Progenitor cell of endocrine pancreas (in vitro differentiated cells): ENCODE measurements around the gene SLC12A6. TPM values are rescaled to one million over a fixed set of nuclear protein-coding genes. Genes with fewer than 3 reads are reported as not detected.

ENCODE experiments used
- DNase-seq: peaks from one replicate; pipeline ENCODE4 v3.0.0; 2021; ENCODE audit warnings: low spot score; ENCODE audit not compliant: unreplicated experiment
- H3K27ac Mint-ChIP-seq: 2 replicates; pipeline ENCODE4 v1.8.0; 2021; ENCODE audit warnings: mild to moderate bottlenecking, moderate library complexity, mixed read lengths
- H3K27me3 Mint-ChIP-seq: 2 replicates; pipeline ENCODE4 v1.8.0; 2021; ENCODE audit warnings: mixed read lengths
- H3K36me3 Mint-ChIP-seq: 2 replicates; pipeline ENCODE4 v1.8.0; 2022; ENCODE audit warnings: mixed read lengths; ENCODE audit not compliant: insufficient read depth
- H3K4me1 Mint-ChIP-seq: 2 replicates; pipeline ENCODE4 v1.8.0; 2021; ENCODE audit warnings: low read depth, mixed read lengths
- H3K4me3 Mint-ChIP-seq: 2 replicates; pipeline ENCODE4 v1.8.0; 2021; ENCODE audit warnings: low read depth, mild to moderate bottlenecking, moderate library complexity, mixed read lengths
- H3K9me3 Mint-ChIP-seq: 2 replicates; pipeline ENCODE4 v1.8.0; 2021; ENCODE audit warnings: low read depth, mixed read lengths
- CTCF ChIP-seq: fragments of 200-600 bp; sonication (generic); IDR thresholded peaks from one replicate; pipeline ENCODE4 v1.5.0; 2021; ENCODE audit warnings: antibody characterized with exemption, mild to moderate bottlenecking; ENCODE audit not compliant: unreplicated experiment
- total RNA-seq: library from RNA; stranded (reverse); gene quantifications from 2 replicates; pipeline ENCODE4 v1.2.1, GENCODE V29; 2021

SLC12A6 gene
- total RNA-seq, 1 donor from 2014 or later: 30.9 TPM

- Mint-ChIP-seq H3K4me3 (no peak overlapping the region), H3K4me1 (peaks cover 10% of the 10 kb centered on the region), H3K36me3 (peaks cover 1% of the 10 kb centered on the region), H3K27me3 (no peaks in the 10 kb centered on the region), H3K27ac (no peak overlapping the region), H3K9me3 (no peaks in the 10 kb centered on the region)
- DNase-seq: no peak
- no peak for TF ChIP-seq CTCF
These were observed 2.9 kb downstream of the SLC12A6 start for GRCh38 chr15:34334672-34335071.

GRCh38 chr15:34332553-34333120 is 4.9 kb downstream of the SLC12A6 start:
- no peak for TF ChIP-seq CTCF
- no peaks in the 10 kb centered on the region for H3K9me3 Mint-ChIP-seq
- no peak for DNase-seq
- no peak overlapping the region for H3K27ac Mint-ChIP-seq
- peaks cover 1% of the 10 kb centered on the region for H3K36me3 Mint-ChIP-seq
- H3K27me3 Mint-ChIP-seq: no peaks in the 10 kb centered on the region
- no peak overlapping the region for H3K4me3 Mint-ChIP-seq
- peaks cover 9% of the 10 kb centered on the region for H3K4me1 Mint-ChIP-seq

GRCh38 chr15:34331809-34332208 is 5.8 kb downstream of the SLC12A6 start:
- H3K27me3 Mint-ChIP-seq: no peaks in the 10 kb centered on the region
- H3K27ac Mint-ChIP-seq: no peak overlapping the region
- H3K9me3 Mint-ChIP-seq: no peaks in the 10 kb centered on the region
- no peak overlapping the region for H3K4me3 Mint-ChIP-seq
- no peak for TF ChIP-seq CTCF
- H3K36me3 Mint-ChIP-seq: peaks cover 1% of the 10 kb centered on the region
- no peak for DNase-seq
- H3K4me1 Mint-ChIP-seq: peaks cover 6% of the 10 kb centered on the region

GRCh38 chr15:34330279-34330678 is 7.3 kb downstream of the SLC12A6 start:
- H3K9me3 Mint-ChIP-seq: no peaks in the 10 kb centered on the region
- peaks cover 1% of the 10 kb centered on the region for H3K36me3 Mint-ChIP-seq
- DNase-seq: no peak
- TF ChIP-seq CTCF: no peak
- no peaks in the 10 kb centered on the region for H3K27me3 Mint-ChIP-seq
- H3K27ac Mint-ChIP-seq: no peak overlapping the region
- no peak overlapping the region for H3K4me3 Mint-ChIP-seq
- H3K4me1 Mint-ChIP-seq: peaks cover 3% of the 10 kb centered on the region

- no peak for TF ChIP-seq CTCF
- H3K27ac Mint-ChIP-seq: no peak overlapping the region
- H3K4me3 Mint-ChIP-seq: no peak overlapping the region
- H3K36me3 Mint-ChIP-seq: peaks cover 1% of the 10 kb centered on the region
- H3K4me1 Mint-ChIP-seq: peaks cover under 1% of the 10 kb centered on the region
- no peaks in the 10 kb centered on the region for H3K27me3 Mint-ChIP-seq
- H3K9me3 Mint-ChIP-seq: no peaks in the 10 kb centered on the region
- DNase-seq: no peak
These were observed 8.6 kb downstream of the SLC12A6 start for GRCh38 chr15:34329006-34329405.
